HEK293 (cell line): ENCODE measurements around the gene PPP2R2D.

Experiments
- CTCF ChIA-PET: fragments of 350-600 bp; formaldehyde crosslinking; extraction: SDS; loops from one replicate; lab custom pipeline; 2021; ENCODE audit warnings: antibody characterized with exemption; lab: Yijun Ruan, JAX
- POLR2A ChIA-PET: fragments of 300-600 bp; formaldehyde crosslinking; extraction: SDS; loops from one replicate; lab custom pipeline; 2020; ENCODE audit warnings: antibody characterized with exemption, inconsistent platforms; lab: Yijun Ruan, JAX
- H3K27ac ChIP-seq: fragments of 200-500 bp; sonication (Bioruptor generic); 2 replicates; pipeline ENCODE4 v1.5.1; 2014; ENCODE audit warnings: low read depth, low read length, control low read depth, inconsistent platforms; ENCODE audit errors: extremely low read depth
- H3K36me3 ChIP-seq, 2 experiments: fragments of 200-500 bp in 1 of 2; sonication (Bioruptor generic) in 1 of 2; 1 replicate in 1 of 2; 2 replicates in 1 of 2; pipeline ENCODE4 v1.5.1; 2014 to 2017; ENCODE audit warnings: inconsistent platforms in 2 of 2, low read length in 2 of 2; ENCODE audit not compliant: control insufficient read depth in 2 of 2, insufficient read depth in 1 of 2
- H3K4me1 ChIP-seq: fragments of 200-500 bp; sonication (Bioruptor generic); 2 replicates; pipeline ENCODE4 v1.5.1; 2014; ENCODE audit warnings: mild to moderate bottlenecking, low read length, inconsistent platforms; ENCODE audit not compliant: control insufficient read depth, insufficient read depth
- H3K4me3 ChIP-seq: 2 replicates; pipeline ENCODE4 v1.5.1; 2011; ENCODE audit warnings: low read depth, mild to moderate bottlenecking, control low read depth, low read length, moderate library complexity
- H3K9me3 ChIP-seq: fragments of 200-500 bp; sonication (Bioruptor generic); 2 replicates; pipeline ENCODE4 v1.5.1; 2014; ENCODE audit warnings: low read depth, low read length, inconsistent platforms; ENCODE audit not compliant: control insufficient read depth, insufficient read depth
- EGR2 ChIP-seq: fragments of 450-650 bp; formaldehyde crosslinking; IDR thresholded peaks from 2 replicates; pipeline ENCODE4 v1.5.1; 2016; ENCODE audit warnings: low read depth, missing biosample characterization, missing genetic modification characterization
- FEZF1 ChIP-seq: fragments of 450-650 bp; formaldehyde crosslinking; IDR thresholded peaks from 2 replicates; pipeline ENCODE4 v1.5.1; 2016; ENCODE audit warnings: missing biosample characterization, missing genetic modification characterization
- OVOL3 ChIP-seq: fragments of 450-650 bp; formaldehyde crosslinking; IDR thresholded peaks from 2 replicates; pipeline ENCODE4 v1.5.1; 2016; ENCODE audit warnings: missing biosample characterization, missing genetic modification characterization
- SETDB1 ChIP-seq: IDR thresholded peaks from one replicate; pipeline ENCODE4 v1.6.1; 2017; ENCODE audit warnings: mild to moderate bottlenecking, low read length, moderate library complexity, mixed read lengths; ENCODE audit not compliant: insufficient read length
- YY1 ChIP-seq: fragments of 450-650 bp; formaldehyde crosslinking; IDR thresholded peaks from 2 replicates; pipeline ENCODE4 v1.5.1; 2018; ENCODE audit warnings: missing biosample characterization, missing genetic modification characterization
- ZBTB48 ChIP-seq: fragments of 450-650 bp; formaldehyde crosslinking; IDR thresholded peaks from 2 replicates; pipeline ENCODE4 v1.5.1; 2016; ENCODE audit warnings: missing biosample characterization, missing genetic modification characterization
- ZNF114 ChIP-seq: fragments of 450-650 bp; formaldehyde crosslinking; IDR thresholded peaks from 2 replicates; pipeline ENCODE4 v1.5.0; 2017; ENCODE audit warnings: missing biosample characterization, missing genetic modification characterization
- ZNF24 ChIP-seq: fragments of 450-650 bp; formaldehyde crosslinking; IDR thresholded peaks from 2 replicates; pipeline ENCODE4 v1.5.1; 2016; ENCODE audit warnings: missing biosample characterization, missing genetic modification characterization
- ZNF394 ChIP-seq: fragments of 450-650 bp; formaldehyde crosslinking; IDR thresholded peaks from 2 replicates; pipeline ENCODE4 v1.5.1; 2016; ENCODE audit warnings: missing biosample characterization, missing genetic modification characterization, mild to moderate bottlenecking, moderate library complexity, borderline replicate concordance
- ZNF530 ChIP-seq: fragments of 450-650 bp; formaldehyde crosslinking; IDR thresholded peaks from 2 replicates; pipeline ENCODE4 v1.5.1; 2016; ENCODE audit warnings: low read depth, missing biosample characterization, missing genetic modification characterization
- ZNF571 ChIP-seq: fragments of 450-650 bp; formaldehyde crosslinking; IDR thresholded peaks from 2 replicates; pipeline ENCODE4 v1.5.0; 2017; ENCODE audit warnings: missing biosample characterization, missing genetic modification characterization
- ZNF626 ChIP-seq: fragments of 450-650 bp; sonication (Bioruptor Pico); formaldehyde crosslinking; IDR thresholded peaks from 2 replicates; pipeline ENCODE4 v1.5.1; 2018; ENCODE audit warnings: missing biosample characterization, missing genetic modification characterization, inconsistent platforms
- ZNF677 ChIP-seq: fragments of 450-650 bp; IDR thresholded peaks from 2 replicates; pipeline ENCODE4 v1.5.0; 2018; ENCODE audit warnings: missing biosample characterization, mild to moderate bottlenecking, missing genetic modification characterization, moderate library complexity
- ZNF76 ChIP-seq: fragments of 450-650 bp; formaldehyde crosslinking; IDR thresholded peaks from 2 replicates; pipeline ENCODE4; 2016; ENCODE audit warnings: low read depth, missing biosample characterization, missing genetic modification characterization, borderline replicate concordance
- TF ChIP-seq, protein P1 (sequence below): fragments of 450-650 bp; formaldehyde crosslinking; IDR thresholded peaks from 2 replicates; pipeline ENCODE4 v1.5.1; 2016; ENCODE audit warnings: missing biosample characterization, missing genetic modification characterization
- TF ChIP-seq, protein P2 (sequence below): fragments of 450-650 bp; formaldehyde crosslinking; IDR thresholded peaks from 2 replicates; pipeline ENCODE4 v1.5.1; 2016; ENCODE audit warnings: missing biosample characterization, missing genetic modification characterization
- TF ChIP-seq, protein P3 (sequence below): fragments of 450-650 bp; IDR thresholded peaks from 2 replicates; pipeline ENCODE4 v1.5.1; 2018; ENCODE audit warnings: missing biosample characterization, mild to moderate bottlenecking, missing genetic modification characterization
- TF ChIP-seq, protein P4 (sequence below): fragments of 450-650 bp; formaldehyde crosslinking; IDR thresholded peaks from 2 replicates; pipeline ENCODE4 v1.5.1; 2016; ENCODE audit warnings: missing biosample characterization, missing genetic modification characterization

PPP2R2D gene

DNA sequence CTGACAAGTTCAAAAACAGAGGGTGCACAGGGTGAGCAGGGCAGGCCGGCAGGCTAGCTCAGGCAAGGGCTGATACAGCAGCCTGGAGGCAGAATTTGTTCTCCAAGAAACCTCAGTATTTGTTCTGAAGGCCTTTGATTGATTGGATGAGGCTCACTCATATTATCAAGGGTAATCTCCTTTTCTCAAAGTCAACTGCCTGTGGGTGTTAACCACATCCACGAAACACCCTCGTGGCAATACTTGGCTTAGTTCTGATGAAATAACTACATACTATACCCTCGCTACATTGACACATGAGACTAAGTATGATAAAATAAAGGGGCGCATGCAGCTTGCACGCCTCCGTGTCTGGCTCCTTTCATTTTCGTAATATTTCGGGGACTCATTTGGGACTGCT is 4.4 kb upstream of the PPP2R2D start:
- Histone ChIP-seq H3K27ac (no peak overlapping the region), H3K9me3 (no peaks in the 10 kb centered on the region), H3K4me1 (no peaks in the 10 kb centered on the region), H3K4me3 (no peak overlapping the region), H3K36me3 (no peaks in the 10 kb centered on the region)
- TF ChIP-seq YY1 (tag by site-specific recombination) (no peak), OVOL3 (no peak), ZNF571 (tag by site-specific recombination) (no peak), ZNF24 (tag by site-specific recombination) (no peak)
- TF ChIP-seq, protein P1, sequence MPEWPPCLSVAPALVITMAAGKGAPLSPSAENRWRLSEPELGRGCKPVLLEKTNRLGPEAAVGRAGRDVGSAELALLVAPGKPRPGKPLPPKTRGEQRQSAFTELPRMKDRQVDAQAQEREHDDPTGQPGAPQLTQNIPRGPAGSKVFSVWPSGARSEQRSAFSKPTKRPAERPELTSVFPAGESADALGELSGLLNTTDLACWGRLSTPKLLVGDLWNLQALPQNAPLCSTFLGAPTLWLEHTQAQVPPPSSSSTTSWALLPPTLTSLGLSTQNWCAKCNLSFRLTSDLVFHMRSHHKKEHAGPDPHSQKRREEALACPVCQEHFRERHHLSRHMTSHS = no peak
- CTCF ChIA-PET = interaction anchor here (0.6 to 1.4 kb wide), 3 partner anchors 9 to 97 kb away, joined by 3 to 4 read pairs (median 3); no protein-coding TSS in a partner anchor
- POLR2A ChIA-PET = no interaction called here

DNA sequence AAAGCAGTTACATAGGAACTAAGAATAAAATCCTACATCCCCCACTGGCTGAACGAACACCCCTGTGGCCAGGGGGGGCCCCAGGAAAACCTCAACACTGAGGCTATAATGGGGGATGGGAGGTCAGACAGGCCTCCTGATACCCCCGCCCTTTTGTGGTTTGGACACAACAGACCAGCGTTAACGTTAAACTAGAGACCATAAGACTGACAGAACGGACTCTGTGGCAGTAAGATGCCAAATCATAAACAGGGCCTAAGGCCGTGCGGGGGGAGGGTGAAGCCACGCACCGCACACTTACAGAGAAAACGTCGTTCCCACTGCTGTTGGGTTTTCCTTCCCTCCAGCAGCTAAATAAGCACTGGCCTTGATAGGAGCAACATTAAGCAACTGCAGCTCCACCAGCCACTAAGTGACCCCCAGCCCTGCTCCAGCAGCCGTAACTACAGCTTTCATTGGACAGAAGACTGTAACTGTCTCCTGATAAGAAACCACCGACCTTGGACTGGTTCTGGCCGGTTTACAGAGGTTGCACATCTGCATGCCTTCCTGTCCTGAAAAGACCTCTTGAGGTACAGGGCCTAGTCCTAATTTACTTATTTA is 3.4 kb upstream of the PPP2R2D start:
- Histone ChIP-seq H3K36me3 (peaks cover 0 to 1% of the 10 kb centered on the region in 2 experiments; a peak in 1 of 3 replicates), H3K9me3 (no peaks in the 10 kb centered on the region), H3K4me3 (no peak overlapping the region), H3K27ac (no peak overlapping the region), H3K4me1 (peaks cover 5% of the 10 kb centered on the region; the same call in 1 of the 2 replicates)
- TF ChIP-seq ZNF530 (tag by site-specific recombination) = no peak
- TF ChIP-seq, protein P2, sequence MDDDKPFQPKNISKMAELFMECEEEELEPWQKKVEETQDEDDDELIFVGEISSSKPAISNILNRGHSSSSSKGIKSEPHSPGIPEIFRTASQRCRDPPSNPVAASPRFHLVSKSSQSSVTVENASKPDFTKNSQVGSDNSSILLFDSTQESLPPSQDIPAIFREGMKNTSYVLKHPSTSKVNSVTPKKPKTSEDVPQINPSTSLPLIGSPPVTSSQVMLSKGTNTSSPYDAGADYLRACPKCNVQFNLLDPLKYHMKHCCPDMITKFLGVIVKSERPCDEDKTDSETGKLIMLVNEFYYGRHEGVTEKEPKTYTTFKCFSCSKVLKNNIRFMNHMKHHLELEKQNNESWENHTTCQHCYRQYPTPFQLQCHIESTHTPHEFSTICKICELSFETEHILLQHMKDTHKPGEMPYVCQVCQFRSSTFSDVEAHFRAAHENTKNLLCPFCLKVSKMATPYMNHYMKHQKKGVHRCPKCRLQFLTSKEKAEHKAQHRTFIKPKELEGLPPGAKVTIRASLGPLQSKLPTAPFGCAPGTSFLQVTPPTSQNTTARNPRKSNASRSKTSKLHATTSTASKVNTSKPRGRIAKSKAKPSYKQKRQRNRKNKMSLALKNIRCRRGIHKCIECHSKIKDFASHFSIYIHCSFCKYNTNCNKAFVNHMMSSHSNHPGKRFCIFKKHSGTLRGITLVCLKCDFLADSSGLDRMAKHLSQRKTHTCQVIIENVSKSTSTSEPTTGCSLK (tag by site-specific recombination) = no peak
- no peak for TF ChIP-seq SETDB1
- no peak for TF ChIP-seq ZNF394 (tag by site-specific recombination)
- TF ChIP-seq, protein P3, sequence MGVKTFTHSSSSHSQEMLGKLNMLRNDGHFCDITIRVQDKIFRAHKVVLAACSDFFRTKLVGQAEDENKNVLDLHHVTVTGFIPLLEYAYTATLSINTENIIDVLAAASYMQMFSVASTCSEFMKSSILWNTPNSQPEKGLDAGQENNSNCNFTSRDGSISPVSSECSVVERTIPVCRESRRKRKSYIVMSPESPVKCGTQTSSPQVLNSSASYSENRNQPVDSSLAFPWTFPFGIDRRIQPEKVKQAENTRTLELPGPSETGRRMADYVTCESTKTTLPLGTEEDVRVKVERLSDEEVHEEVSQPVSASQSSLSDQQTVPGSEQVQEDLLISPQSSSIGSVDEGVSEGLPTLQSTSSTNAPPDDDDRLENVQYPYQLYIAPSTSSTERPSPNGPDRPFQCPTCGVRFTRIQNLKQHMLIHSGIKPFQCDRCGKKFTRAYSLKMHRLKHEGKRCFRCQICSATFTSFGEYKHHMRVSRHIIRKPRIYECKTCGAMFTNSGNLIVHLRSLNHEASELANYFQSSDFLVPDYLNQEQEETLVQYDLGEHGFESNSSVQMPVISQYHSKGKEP (tag by site-specific recombination) = no peak
- no peak for TF ChIP-seq ZNF626 (tag by site-specific recombination)
- TF ChIP-seq ZNF677 (tag by site-specific recombination) = no peak
- TF ChIP-seq ZNF76 (tag by site-specific recombination) = no peak
- no peak for TF ChIP-seq ZNF114
- TF ChIP-seq ZBTB48 (tag by site-specific recombination) = no peak
- TF ChIP-seq EGR2 (tag by site-specific recombination) = no peak
- TF ChIP-seq, protein P4, sequence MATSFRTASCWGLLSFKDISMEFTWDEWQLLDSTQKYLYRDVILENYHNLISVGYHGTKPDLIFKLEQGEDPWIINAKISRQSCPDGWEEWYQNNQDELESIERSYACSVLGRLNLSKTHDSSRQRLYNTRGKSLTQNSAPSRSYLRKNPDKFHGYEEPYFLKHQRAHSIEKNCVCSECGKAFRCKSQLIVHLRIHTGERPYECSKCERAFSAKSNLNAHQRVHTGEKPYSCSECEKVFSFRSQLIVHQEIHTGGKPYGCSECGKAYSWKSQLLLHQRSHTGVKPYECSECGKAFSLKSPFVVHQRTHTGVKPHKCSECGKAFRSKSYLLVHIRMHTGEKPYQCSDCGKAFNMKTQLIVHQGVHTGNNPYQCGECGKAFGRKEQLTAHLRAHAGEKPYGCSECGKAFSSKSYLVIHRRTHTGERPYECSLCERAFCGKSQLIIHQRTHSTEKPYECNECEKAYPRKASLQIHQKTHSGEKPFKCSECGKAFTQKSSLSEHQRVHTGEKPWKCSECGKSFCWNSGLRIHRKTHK = no peak
- no peak for TF ChIP-seq FEZF1 (tag by site-specific recombination)
- POLR2A ChIA-PET = no interaction called here
- CTCF ChIA-PET = interaction anchor here (0.6 to 1.1 kb wide), 2 partner anchors 96 to 116 kb away, joined by 3 to 5 read pairs; no protein-coding TSS in a partner anchor
